Keratinocyte (primary cell): ENCODE results near the gene CDC42EP5.

ENCODE experiments used
- EZH2 ChIP-seq: IDR thresholded peaks from one replicate; pipeline ENCODE4 v1.6.1; 2012; ENCODE audit warnings: inconsistent platforms, mild to moderate bottlenecking, low read length, moderate library complexity
- TF ChIP-seq, protein P1 (sequence below), 3 experiments: IDR thresholded peaks in 1 of 3; conservative IDR thresholded peaks in 1 of 3; optimal IDR thresholded peaks in 1 of 3; 2 replicates in 2 of 3; 3 replicates in 1 of 3; pipeline versions ENCODE3 to v1.5.1; 2011; ENCODE audit warnings: low read length in 3 of 3, mild to moderate bottlenecking in 3 of 3, moderate library complexity in 2 of 3, control low read depth in 1 of 3, inconsistent platforms in 1 of 3; ENCODE audit not compliant: insufficient read depth in 2 of 3; ENCODE audit errors: extremely low read depth in 1 of 3

- TF ChIP-seq, protein P1, sequence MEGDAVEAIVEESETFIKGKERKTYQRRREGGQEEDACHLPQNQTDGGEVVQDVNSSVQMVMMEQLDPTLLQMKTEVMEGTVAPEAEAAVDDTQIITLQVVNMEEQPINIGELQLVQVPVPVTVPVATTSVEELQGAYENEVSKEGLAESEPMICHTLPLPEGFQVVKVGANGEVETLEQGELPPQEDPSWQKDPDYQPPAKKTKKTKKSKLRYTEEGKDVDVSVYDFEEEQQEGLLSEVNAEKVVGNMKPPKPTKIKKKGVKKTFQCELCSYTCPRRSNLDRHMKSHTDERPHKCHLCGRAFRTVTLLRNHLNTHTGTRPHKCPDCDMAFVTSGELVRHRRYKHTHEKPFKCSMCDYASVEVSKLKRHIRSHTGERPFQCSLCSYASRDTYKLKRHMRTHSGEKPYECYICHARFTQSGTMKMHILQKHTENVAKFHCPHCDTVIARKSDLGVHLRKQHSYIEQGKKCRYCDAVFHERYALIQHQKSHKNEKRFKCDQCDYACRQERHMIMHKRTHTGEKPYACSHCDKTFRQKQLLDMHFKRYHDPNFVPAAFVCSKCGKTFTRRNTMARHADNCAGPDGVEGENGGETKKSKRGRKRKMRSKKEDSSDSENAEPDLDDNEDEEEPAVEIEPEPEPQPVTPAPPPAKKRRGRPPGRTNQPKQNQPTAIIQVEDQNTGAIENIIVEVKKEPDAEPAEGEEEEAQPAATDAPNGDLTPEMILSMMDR (optimal IDR thresholded peaks at IDR 0.05 in 1 of 3, IDR thresholded peaks at IDR 0.05 in 1 of 3, conservative IDR thresholded peaks at IDR 0.05 in 1 of 3; ENCODE audit: extremely low read depth in 1 of 3, insufficient read depth in 2 of 3, low read length in 3 of 3) = no peak
- TF ChIP-seq EZH2 = no peak
Measured at GRCh38 chr19:54484451-54484850, 11.4 kb upstream of the CDC42EP5 start.
